Left renal pelvis (tissue), 4 donors: ENCODE data around the gene OR11A1. TPM values are rescaled to one million over a fixed set of nuclear protein-coding genes. Genes with fewer than 3 reads are reported as not detected.

Source experiments
- DNase-seq, 4 donors: peaks; one replicate each; pipeline ENCODE4 v3.0.0-alpha.2; 2013; ENCODE audit warnings: low read depth in 4 of 4, low spot score in 3 of 4
- polyA plus RNA-seq, 4 donors: library from polyadenylated mRNA; unstranded; fragments of 120-200 nt; gene quantifications; one replicate each; pipeline ENCODE4 v1.2.1, GENCODE V29; 2013; ENCODE audit not compliant: insufficient read length in 4 of 4

Gene OR11A1
- not detected for polyA plus RNA-seq

DNA sequence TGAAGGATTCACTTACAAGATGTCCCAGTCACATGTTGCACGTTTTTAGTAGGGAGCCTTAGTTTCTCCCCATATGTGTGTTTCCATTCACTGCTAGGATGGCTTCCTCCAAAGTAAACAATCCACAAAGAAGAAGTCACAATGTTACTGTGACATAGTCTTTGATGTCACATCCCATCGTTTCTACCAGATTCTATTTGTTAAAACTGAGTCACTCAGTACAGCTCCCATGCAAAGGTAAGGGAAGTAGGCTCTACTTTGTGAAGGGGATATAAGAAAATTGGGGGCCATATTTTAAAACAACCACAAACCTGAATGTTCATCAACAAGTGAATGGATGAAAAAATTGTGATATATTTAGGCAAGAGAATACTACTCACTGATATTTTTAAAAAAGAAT is at the start of gene OR11A1, which contains the start of gene OR2H1:
Gene OR11A1, minus strand, starts transcription at position 101 of the 400 bp plus-strand sequence. CDS start 29,430 bp downstream, outside the sequence.
Gene OR2H1, plus strand, starts transcription at position 185 of the 400 bp plus-strand sequence. CDS start 4,615 bp downstream, outside the sequence.
- DNase-seq: no peak

DNA sequence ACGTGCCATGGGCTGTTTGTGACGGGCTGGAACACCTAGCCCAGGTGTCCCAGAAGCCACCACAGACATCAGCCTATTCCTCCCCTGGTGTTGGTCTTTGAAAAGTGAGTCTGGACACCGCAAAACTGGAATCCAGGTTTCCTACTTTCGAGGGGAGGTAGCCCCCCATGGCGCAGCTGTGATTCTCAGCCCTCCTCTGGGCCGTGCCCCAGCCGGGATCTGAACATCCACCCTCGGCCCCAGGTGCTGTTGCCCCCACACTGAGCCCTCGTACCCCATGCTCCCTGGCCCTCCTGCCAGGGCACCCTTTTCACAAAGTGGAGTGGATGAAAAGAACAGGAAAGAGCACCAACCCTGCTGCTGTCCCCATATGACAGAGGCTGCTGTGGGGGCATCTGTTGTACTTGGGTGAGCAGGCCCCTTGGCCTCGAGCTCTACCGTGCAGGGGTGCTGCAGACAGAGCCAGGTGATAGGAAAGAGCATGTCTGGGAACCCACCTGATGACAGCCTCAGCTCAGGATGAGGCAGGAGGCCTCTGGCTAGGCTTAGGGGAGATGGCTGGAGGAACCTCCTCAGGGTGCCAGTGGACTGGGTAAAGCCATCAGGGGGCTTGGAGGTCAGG is 49.7 kb upstream of the OR11A1 start:
- DNase-seq: no peak

DNA sequence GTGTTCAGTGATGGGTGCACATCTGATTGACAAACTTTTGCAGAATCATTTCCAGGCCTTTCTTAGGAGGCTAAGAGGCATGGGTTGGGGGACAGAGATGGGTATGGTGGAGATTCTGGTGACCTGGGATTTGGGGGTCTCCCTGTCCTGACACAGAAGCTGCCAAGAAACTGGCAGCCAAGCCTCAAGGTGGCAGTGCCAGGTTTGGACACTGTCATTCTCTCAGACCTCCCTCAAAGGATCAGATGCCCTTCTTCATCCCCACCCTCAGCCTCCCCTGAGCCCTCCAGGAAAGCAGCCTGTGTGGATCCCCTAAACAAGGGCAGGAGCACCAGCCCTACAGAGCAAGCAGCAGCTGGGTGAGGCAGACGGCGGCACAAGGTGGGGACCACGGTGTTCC is 48.9 kb upstream of the OR11A1 start:
- no peak for DNase-seq

- no peak for DNase-seq
Measured at GRCh38 chr6:29504961-29505360, 48.1 kb upstream of the OR11A1 start.

DNA sequence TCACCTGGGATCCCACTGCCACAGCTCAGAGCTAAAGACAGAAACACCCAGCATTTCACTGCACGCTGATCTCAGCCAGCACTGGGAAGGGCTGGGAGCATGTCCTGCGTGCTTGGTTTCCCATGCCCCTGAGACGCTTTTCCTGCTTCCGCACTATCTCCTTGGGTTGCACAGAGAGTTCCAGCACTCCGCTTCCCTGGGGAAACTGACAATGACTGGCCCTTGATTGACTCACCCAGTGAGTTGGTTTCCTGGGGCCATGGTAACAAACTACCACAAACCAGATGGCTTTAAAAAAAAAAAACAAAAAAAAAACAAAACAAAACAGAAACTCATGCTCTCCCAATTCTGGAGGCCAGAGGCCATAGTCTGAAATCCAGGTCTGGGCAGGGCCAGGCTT is 45.7 kb upstream of the OR11A1 start:
- no peak for DNase-seq

- no peak for DNase-seq
Measured at GRCh38 chr6:29502181-29502580, 45.3 kb upstream of the OR11A1 start.

DNA sequence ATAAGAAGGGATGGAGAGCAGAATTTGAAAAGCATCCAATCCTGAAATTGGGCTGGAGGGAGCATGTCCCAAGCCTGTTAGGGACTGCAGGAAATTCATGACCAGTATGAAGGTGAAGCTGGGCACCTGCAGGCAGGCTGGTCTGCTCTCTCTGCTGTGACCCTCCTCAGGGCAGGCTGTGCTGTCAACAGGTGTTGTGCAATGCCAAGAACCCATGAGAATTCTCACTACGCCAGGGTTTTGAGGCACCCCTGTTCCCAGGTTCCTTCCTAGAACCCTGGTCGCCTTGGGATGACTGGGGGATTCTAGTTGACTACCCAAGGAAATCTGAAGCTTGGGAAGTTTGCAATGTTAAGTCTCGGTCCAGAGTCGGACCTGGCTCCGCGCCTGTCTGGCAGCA is 44.2 kb upstream of the OR11A1 start:
- DNase-seq: no peak

DNA sequence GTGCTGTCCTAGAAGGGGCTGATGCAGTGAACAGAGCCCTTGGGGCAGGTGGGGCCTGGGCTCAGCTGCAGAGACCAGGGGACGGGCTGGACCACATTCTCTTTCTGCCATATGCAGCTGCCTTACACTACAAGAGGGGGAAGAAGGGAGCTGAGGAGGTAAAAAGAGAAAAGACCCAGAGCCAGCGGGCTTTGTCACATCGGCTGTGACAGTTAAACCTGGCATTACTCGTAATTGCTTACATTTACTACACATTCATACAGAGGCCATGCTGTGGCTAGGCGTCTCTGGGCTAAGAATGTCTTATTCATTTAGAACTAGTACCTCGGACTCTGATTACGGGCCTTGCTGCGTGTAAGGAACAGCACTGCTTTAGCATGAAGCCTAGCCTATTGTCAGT is 43.7 kb upstream of the OR11A1 start:
- no peak for DNase-seq

- DNase-seq: no peak
Measured at GRCh38 chr6:29499704-29500103, 42.8 kb upstream of the OR11A1 start.

DNA sequence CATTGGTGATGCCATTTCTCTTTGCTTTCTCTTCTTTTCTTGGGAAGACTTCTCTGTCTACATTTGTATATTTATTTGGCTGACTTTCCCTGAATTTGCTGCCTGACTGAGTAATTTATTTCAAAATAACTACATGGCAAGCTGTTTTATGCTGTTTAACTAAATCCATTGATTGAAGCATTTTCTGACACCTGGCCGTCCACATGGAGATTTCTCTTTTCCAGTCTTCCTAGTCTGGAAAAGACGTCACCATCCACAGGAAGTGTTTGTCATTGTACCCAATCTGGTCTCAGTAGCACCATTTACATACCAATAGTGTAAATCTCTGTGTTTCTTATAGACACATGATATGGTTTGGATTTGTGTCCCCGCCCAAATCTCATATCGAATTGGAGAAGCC is 40.1 kb upstream of the OR11A1 start:
- DNase-seq: no peak

- DNase-seq: no peak
Measured at GRCh38 chr6:29495571-29495970, 38.7 kb upstream of the OR11A1 start.

DNA sequence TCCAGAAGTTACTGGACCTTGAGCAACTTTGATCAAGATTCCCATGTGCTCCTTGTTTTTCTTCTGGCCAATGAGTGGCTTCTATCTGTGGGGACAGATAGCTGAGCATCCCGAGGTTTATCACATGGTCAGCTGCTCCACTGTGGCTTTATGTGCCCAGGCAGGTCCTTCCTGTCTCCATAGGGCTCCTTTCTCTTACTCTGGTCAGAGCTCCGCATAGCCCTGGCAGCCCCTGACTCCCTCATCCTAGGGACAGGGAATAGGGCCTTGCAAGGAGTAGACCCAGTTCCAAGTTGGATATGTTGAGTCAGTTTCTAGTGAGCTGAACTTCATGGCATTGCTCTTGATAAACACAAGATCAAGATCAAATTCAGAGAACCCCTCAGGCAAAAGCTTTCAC is 37.3 kb upstream of the OR11A1 start:
- no peak for DNase-seq

DNA sequence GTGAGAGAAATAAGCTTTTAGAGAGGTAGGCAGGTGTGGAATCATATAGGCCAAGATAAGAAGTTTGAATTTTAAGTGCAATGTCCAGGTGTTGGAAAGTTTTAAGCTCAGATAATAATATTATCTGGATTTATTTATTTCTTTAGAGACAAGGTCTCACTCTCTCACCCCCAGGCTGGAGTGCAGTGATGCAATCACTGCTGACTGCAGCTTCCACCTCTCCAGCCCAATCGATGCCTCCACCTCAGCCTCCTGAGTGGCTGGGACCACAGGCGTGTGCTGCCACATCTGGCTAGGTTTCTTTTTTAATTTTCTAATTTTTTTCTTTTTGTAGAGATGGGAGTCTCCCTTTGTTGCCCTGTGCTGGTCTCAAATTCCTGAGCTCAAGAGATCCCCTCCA is 36.4 kb upstream of the OR11A1 start:
- no peak for DNase-seq

GRCh38 chr6:29491574-29491973 is 34.7 kb upstream of the OR11A1 start:
- DNase-seq: no peak

GRCh38 chr6:29490552-29490951 is 33.7 kb upstream of the OR11A1 start:
- DNase-seq: no peak

- no peak for DNase-seq
Measured at GRCh38 chr6:29490055-29490454, 33.2 kb upstream of the OR11A1 start.

- no peak for DNase-seq
Measured at GRCh38 chr6:29489286-29489685, 32.4 kb upstream of the OR11A1 start.

- no peak for DNase-seq
Measured at GRCh38 chr6:29488874-29489273, 32.0 kb upstream of the OR11A1 start.

GRCh38 chr6:29487660-29488059 is 30.8 kb upstream of the OR11A1 start, which contains the start of gene MAS1L:
MAS1L (minus strand) TSS chr6:29487956; CDS start chr6:29487902, 54 bp downstream.
- DNase-seq: no peak

DNA sequence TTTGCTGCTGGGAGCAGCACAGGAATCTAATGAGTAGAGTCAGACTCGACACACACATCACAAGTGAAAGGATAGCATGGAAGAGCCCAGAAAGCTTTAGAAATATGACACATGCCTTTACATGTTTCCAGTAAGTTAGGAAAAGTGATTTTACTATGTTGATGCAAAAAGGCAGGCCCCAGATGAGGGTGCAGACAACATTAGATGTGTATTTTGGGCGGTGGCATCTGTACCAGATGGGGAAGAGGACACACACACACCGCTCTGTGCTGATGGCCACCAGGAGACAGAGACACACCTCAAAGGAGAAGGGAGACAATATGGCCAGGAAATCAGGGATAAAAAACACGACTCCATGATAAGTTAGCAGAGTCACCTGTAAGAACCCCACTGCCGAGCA is 30.3 kb upstream of the OR11A1 start:
- DNase-seq: no peak

- DNase-seq: no peak
Measured at GRCh38 chr6:29486577-29486976, 29.7 kb upstream of the OR11A1 start.

GRCh38 chr6:29483735-29484134 is 26.9 kb upstream of the OR11A1 start:
- no peak for DNase-seq

GRCh38 chr6:29483186-29483585 is 26.3 kb upstream of the OR11A1 start:
- DNase-seq: no peak
